MM.1S (cell line): ENCODE results near the gene EXOC2.

Experiments
- CTCF ChIP-seq: fragments of 300-600 bp; sonication (generic); IDR thresholded peaks from 2 replicates; pipeline ENCODE4 v1.5.1; 2016; ENCODE audit warnings: antibody characterized with exemption, low read length, mixed read lengths
- EZH2phosphoT487 ChIP-seq: fragments of 300-600 bp; sonication (generic); IDR thresholded peaks from 2 replicates; pipeline ENCODE4 v1.6.1; 2018; ENCODE audit warnings: antibody characterized with exemption, low read length

GRCh38 chr6:513058-513457 is 179.9 kb downstream of the EXOC2 start:
- TF ChIP-seq EZH2phosphoT487 (no peak), CTCF (no peak)
